ENCODE data around the gene ANKMY1. TPM values are rescaled to one million over a fixed set of nuclear protein-coding genes. Genes with fewer than 3 reads are reported as not detected.

The ANKMY1 gene
- total and polyA plus RNA-seq, 2 experiments from 2014 or later = 2.3 to 8.9 TPM

DNA sequence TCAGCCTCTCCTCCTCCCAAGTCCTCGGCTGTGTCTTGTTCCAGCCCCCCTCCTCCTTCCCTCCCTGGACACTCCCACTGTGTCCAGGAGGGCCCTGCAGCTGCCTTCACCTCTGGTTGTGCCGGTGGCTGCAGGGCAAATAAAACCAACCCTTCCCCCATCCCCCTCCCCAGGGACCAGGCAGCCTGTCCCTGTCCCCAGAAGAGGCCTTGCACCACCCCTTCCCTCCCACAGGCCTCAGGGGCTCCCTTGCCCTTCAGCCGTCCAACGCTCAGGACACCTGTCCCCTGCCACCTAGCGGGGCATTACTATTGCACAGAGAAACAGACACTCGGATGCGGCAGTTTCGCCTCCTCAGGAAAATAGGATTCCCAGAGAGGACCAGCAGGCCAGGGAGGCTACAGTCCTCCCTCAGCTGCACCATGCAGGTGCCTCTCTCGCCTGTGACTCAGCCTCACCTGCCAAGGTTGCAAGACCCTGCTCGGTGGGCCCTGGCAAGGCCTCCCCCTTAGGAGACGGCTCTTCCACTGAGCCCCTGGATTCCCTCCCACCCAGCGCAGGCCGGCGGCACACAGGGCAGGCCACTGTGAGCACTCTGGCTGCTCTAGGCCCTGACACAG lies 127.8 kb downstream of the ANKMY1 start:
- peaks cover 6% of the 10 kb centered on the region; the same call in 2 of the 3 replicates for H3K4me1 Mint-ChIP-seq
- H3K27ac ChIP-seq (ENCODE audit: low read depth) = no peak overlapping the region
- no peaks in the 10 kb centered on the region for H3K9me2 ChIP-seq (ENCODE audit: insufficient read depth)
- peaks cover 12% of the 10 kb centered on the region for H3K27me3 Mint-ChIP-seq (ENCODE audit: insufficient read depth, low read depth, poor library complexity)
- H3K36me3 Mint-ChIP-seq (ENCODE audit: low read depth) = no peaks in the 10 kb centered on the region
- no peak for ATAC-seq
- H3K4me1 ChIP-seq (ENCODE audit: insufficient read depth) = 0 out of 2 replicates have a peak, but pooled peaks cover 3% of the 10 kb centered on the region
- no peaks in the 10 kb centered on the region for H4K20me1 ChIP-seq (replicated peaks; ENCODE audit: insufficient read depth)
- no peak overlapping the region for H2AFZ ChIP-seq
- no peaks in the 10 kb centered on the region for H3K27me3 ChIP-seq (ENCODE audit: insufficient read depth)
- H3K4me2 ChIP-seq = no peak overlapping the region
- H3K79me2 ChIP-seq (replicated peaks; ENCODE audit: insufficient read depth) = no peaks in the 10 kb centered on the region
- H3K36me3 ChIP-seq (ENCODE audit: insufficient read depth) = no peaks in the 10 kb centered on the region
- H3K27ac Mint-ChIP-seq = no peak overlapping the region
- 0 out of 2 replicates have a peak, but pooled peaks cover 2% of the 10 kb centered on the region for H3F3A ChIP-seq (replicated peaks; ENCODE audit: low read depth)
- TF ChIP-seq, protein P1, sequence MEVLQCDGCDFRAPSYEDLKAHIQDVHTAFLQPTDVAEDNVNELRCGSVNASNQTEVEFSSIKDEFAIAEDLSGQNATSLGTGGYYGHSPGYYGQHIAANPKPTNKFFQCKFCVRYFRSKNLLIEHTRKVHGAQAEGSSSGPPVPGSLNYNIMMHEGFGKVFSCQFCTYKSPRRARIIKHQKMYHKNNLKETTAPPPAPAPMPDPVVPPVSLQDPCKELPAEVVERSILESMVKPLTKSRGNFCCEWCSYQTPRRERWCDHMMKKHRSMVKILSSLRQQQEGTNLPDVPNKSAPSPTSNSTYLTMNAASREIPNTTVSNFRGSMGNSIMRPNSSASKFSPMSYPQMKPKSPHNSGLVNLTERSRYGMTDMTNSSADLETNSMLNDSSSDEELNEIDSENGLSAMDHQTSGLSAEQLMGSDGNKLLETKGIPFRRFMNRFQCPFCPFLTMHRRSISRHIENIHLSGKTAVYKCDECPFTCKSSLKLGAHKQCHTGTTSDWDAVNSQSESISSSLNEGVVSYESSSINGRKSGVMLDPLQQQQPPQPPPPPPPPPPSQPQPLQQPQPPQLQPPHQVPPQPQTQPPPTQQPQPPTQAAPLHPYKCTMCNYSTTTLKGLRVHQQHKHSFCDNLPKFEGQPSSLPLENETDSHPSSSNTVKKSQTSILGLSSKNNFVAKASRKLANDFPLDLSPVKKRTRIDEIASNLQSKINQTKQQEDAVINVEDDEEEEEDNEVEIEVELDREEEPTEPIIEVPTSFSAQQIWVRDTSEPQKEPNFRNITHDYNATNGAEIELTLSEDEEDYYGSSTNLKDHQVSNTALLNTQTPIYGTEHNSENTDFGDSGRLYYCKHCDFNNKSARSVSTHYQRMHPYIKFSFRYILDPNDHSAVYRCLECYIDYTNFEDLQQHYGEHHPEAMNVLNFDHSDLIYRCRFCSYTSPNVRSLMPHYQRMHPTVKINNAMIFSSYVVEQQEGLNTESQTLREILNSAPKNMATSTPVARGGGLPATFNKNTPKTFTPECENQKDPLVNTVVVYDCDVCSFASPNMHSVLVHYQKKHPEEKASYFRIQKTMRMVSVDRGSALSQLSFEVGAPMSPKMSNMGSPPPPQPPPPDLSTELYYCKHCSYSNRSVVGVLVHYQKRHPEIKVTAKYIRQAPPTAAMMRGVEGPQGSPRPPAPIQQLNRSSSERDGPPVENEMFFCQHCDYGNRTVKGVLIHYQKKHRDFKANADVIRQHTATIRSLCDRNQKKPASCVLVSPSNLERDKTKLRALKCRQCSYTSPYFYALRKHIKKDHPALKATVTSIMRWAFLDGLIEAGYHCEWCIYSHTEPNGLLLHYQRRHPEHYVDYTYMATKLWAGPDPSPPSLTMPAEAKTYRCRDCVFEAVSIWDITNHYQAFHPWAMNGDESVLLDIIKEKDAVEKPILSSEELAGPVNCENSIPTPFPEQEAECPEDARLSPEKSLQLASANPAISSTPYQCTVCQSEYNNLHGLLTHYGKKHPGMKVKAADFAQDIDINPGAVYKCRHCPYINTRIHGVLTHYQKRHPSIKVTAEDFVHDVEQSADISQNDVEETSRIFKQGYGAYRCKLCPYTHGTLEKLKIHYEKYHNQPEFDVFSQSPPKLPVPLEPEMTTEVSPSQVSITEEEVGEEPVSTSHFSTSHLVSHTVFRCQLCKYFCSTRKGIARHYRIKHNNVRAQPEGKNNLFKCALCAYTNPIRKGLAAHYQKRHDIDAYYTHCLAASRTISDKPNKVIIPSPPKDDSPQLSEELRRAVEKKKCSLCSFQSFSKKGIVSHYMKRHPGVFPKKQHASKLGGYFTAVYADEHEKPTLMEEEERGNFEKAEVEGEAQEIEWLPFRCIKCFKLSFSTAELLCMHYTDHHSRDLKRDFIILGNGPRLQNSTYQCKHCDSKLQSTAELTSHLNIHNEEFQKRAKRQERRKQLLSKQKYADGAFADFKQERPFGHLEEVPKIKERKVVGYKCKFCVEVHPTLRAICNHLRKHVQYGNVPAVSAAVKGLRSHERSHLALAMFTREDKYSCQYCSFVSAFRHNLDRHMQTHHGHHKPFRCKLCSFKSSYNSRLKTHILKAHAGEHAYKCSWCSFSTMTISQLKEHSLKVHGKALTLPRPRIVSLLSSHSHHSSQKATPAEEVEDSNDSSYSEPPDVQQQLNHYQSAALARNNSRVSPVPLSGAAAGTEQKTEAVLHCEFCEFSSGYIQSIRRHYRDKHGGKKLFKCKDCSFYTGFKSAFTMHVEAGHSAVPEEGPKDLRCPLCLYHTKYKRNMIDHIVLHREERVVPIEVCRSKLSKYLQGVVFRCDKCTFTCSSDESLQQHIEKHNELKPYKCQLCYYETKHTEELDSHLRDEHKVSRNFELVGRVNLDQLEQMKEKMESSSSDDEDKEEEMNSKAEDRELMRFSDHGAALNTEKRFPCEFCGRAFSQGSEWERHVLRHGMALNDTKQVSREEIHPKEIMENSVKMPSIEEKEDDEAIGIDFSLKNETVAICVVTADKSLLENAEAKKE (CRISPR knock-in tag; IDR thresholded peaks at IDR 0.05) = no peak
- TF ChIP-seq, protein P2, sequence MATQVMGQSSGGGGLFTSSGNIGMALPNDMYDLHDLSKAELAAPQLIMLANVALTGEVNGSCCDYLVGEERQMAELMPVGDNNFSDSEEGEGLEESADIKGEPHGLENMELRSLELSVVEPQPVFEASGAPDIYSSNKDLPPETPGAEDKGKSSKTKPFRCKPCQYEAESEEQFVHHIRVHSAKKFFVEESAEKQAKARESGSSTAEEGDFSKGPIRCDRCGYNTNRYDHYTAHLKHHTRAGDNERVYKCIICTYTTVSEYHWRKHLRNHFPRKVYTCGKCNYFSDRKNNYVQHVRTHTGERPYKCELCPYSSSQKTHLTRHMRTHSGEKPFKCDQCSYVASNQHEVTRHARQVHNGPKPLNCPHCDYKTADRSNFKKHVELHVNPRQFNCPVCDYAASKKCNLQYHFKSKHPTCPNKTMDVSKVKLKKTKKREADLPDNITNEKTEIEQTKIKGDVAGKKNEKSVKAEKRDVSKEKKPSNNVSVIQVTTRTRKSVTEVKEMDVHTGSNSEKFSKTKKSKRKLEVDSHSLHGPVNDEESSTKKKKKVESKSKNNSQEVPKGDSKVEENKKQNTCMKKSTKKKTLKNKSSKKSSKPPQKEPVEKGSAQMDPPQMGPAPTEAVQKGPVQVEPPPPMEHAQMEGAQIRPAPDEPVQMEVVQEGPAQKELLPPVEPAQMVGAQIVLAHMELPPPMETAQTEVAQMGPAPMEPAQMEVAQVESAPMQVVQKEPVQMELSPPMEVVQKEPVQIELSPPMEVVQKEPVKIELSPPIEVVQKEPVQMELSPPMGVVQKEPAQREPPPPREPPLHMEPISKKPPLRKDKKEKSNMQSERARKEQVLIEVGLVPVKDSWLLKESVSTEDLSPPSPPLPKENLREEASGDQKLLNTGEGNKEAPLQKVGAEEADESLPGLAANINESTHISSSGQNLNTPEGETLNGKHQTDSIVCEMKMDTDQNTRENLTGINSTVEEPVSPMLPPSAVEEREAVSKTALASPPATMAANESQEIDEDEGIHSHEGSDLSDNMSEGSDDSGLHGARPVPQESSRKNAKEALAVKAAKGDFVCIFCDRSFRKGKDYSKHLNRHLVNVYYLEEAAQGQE (IDR thresholded peaks at IDR 0.05; ENCODE audit: unreplicated experiment) = no peak
- TF ChIP-seq, protein P3, sequence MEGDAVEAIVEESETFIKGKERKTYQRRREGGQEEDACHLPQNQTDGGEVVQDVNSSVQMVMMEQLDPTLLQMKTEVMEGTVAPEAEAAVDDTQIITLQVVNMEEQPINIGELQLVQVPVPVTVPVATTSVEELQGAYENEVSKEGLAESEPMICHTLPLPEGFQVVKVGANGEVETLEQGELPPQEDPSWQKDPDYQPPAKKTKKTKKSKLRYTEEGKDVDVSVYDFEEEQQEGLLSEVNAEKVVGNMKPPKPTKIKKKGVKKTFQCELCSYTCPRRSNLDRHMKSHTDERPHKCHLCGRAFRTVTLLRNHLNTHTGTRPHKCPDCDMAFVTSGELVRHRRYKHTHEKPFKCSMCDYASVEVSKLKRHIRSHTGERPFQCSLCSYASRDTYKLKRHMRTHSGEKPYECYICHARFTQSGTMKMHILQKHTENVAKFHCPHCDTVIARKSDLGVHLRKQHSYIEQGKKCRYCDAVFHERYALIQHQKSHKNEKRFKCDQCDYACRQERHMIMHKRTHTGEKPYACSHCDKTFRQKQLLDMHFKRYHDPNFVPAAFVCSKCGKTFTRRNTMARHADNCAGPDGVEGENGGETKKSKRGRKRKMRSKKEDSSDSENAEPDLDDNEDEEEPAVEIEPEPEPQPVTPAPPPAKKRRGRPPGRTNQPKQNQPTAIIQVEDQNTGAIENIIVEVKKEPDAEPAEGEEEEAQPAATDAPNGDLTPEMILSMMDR (conservative IDR thresholded peaks at IDR 0.05; ENCODE audit: low read depth in 2 of 2) = peak in 1 of 2 experiments; percentile 36; a peak in 2 of 4 replicates
- TF ChIP-seq, protein P4, sequence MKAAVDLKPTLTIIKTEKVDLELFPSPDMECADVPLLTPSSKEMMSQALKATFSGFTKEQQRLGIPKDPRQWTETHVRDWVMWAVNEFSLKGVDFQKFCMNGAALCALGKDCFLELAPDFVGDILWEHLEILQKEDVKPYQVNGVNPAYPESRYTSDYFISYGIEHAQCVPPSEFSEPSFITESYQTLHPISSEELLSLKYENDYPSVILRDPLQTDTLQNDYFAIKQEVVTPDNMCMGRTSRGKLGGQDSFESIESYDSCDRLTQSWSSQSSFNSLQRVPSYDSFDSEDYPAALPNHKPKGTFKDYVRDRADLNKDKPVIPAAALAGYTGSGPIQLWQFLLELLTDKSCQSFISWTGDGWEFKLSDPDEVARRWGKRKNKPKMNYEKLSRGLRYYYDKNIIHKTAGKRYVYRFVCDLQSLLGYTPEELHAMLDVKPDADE (IDR thresholded peaks at IDR 0.05) = no peak
- TF ChIP-seq JUNB (IDR thresholded peaks at IDR 0.05; ENCODE audit: unreplicated experiment) = no peak
- TF ChIP-seq NANOG (IDR thresholded peaks at IDR 0.05; ENCODE audit: borderline replicate concordance) = no peak
- DNase-seq (ENCODE audit: low spot score) = no peak
- H3K4me3 Mint-ChIP-seq = no peak overlapping the region
- peaks cover 18% of the 10 kb centered on the region for H3K9me3 Mint-ChIP-seq
- no peak overlapping the region for H3K4me3 ChIP-seq
